ENCODE measurements around the gene YJEFN3.
A peak's percentile ranks its signal among the peaks of the same experiment; 100 is the strongest.

YJEFN3 gene

GRCh38 chr19:19540715-19541515 lies 12.2 kb downstream of the YJEFN3 start:
- no peaks in the 10 kb centered on the region for H3K36me3 ChIP-seq (ENCODE audit: control insufficient read depth, insufficient read depth, low read length)
- no peak overlapping the region for H3K27ac ChIP-seq (ENCODE audit: low read depth, low read length)
- peaks cover 34% of the 10 kb centered on the region for H3K27me3 ChIP-seq (ENCODE audit: control insufficient read depth, insufficient read depth, low read length)
- peak overlapping the region; percentile 36 for H3K4me3 ChIP-seq (ENCODE audit: low read length)
- H3K4me1 ChIP-seq (ENCODE audit: control insufficient read depth, insufficient read depth, low read length), result peaks cover 2% of the 10 kb centered on the region
- H3K9ac ChIP-seq (ENCODE audit: low read length), result no peak overlapping the region

DNA sequence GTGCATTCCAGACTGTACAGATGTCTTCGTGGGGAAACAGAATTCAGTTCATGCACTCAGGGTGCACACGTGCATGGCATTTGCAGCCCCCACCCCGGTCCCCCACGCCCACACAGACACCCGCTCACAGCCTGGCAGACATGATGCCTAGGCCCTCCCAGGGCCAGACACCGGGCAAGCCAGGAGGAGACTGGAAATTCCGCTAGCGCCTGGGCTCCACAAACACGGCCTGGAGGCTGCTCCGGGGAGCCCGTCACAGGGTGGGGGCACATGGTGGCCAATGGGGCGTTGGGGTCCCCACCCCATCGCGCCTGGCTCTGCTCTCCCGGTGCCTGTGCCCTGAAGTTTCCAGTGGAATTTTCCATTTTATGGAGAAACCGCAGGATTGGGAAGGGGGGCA lies 12.9 kb downstream of the YJEFN3 start:
- Histone ChIP-seq H3K4me1 (ENCODE audit: control insufficient read depth, insufficient read depth, low read length) (peaks cover 2% of the 10 kb centered on the region), H3K4me3 (ENCODE audit: low read length) (peak overlapping the region; percentile 36), H3K27ac (ENCODE audit: low read depth, low read length) (no peak overlapping the region), H3K9ac (ENCODE audit: low read length) (no peak overlapping the region), H3K36me3 (ENCODE audit: control insufficient read depth, insufficient read depth, low read length) (no peaks in the 10 kb centered on the region), H3K27me3 (ENCODE audit: control insufficient read depth, insufficient read depth, low read length) (peaks cover 34% of the 10 kb centered on the region)

DNA sequence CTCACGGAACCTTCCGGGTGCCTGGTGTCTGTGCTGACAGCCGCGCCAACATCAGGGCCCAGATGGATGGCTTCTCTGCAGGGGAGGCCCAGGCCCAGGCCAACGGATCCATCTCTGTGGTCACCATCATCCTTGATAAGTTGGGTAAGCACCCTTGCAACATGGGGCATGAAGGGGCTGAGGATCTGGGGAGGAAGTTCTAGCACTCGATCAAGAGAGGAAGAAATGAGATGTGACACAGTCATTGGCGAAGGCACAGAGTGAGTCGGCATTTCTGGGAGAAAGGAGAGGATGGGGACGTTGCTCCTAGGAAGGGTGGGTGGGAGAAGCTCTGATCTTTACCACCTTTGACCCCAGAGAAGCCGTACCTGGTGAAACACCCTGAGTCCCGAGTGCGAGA lies 13.8 kb downstream of the YJEFN3 start:
- H3K9ac ChIP-seq (ENCODE audit: low read length), result no peak overlapping the region
- peaks cover 33% of the 10 kb centered on the region for H3K27me3 ChIP-seq (ENCODE audit: control insufficient read depth, insufficient read depth, low read length)
- H3K4me1 ChIP-seq (ENCODE audit: control insufficient read depth, insufficient read depth, low read length), result peaks cover 2% of the 10 kb centered on the region
- H3K27ac ChIP-seq (ENCODE audit: low read depth, low read length), result no peak overlapping the region
- no peaks in the 10 kb centered on the region for H3K36me3 ChIP-seq (ENCODE audit: control insufficient read depth, insufficient read depth, low read length)
- no peak overlapping the region for H3K4me3 ChIP-seq (ENCODE audit: low read length)

DNA sequence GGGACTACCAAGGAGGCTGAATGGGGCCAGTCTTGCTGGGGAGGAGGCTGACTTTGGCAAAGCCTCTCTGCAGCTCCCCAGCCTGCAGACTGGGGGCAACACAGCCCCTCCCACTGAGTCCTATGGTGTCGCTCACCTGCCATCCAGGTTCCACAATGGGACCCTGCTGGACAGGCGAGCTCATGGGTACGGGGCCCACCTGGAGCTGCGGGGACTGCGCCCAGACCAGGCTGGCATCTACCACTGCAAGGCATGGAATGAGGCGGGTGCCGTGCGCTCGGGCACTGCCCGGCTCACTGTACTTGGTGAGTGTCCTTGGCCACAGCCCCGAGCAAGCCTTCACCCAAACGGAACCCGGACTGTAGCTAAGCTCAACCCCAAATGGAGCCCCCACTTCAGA lies 14.4 kb downstream of the YJEFN3 start:
- Histone ChIP-seq H3K27ac (ENCODE audit: low read depth, low read length) (no peak overlapping the region), H3K36me3 (ENCODE audit: control insufficient read depth, insufficient read depth, low read length) (no peaks in the 10 kb centered on the region), H3K4me1 (ENCODE audit: control insufficient read depth, insufficient read depth, low read length) (peaks cover 2% of the 10 kb centered on the region), H3K9ac (ENCODE audit: low read length) (no peak overlapping the region), H3K27me3 (ENCODE audit: control insufficient read depth, insufficient read depth, low read length) (peaks cover 27% of the 10 kb centered on the region), H3K4me3 (ENCODE audit: low read length) (no peak overlapping the region)

DNA sequence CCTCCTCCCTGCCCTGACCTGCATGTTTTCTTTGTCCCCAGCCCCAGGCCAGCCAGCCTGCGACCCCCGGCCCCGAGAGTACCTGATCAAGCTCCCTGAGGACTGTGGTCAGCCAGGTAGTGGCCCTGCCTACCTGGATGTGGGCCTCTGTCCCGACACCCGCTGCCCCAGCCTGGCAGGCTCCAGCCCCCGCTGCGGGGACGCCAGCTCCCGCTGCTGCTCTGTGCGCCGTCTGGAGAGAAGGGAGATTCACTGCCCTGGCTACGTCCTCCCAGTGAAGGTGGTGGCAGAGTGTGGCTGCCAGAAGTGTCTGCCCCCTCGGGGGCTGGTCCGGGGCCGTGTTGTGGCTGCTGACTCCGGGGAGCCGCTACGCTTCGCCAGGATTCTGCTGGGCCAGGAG lies 14.9 kb downstream of the YJEFN3 start:
- Histone ChIP-seq H3K36me3 (ENCODE audit: control insufficient read depth, insufficient read depth, low read length) (no peaks in the 10 kb centered on the region), H3K27me3 (ENCODE audit: control insufficient read depth, insufficient read depth, low read length) (peaks cover 23% of the 10 kb centered on the region), H3K4me3 (ENCODE audit: low read length) (no peak overlapping the region), H3K27ac (ENCODE audit: low read depth, low read length) (no peak overlapping the region), H3K9ac (ENCODE audit: low read length) (no peak overlapping the region), H3K4me1 (ENCODE audit: control insufficient read depth, insufficient read depth, low read length) (peaks cover 2% of the 10 kb centered on the region)

DNA sequence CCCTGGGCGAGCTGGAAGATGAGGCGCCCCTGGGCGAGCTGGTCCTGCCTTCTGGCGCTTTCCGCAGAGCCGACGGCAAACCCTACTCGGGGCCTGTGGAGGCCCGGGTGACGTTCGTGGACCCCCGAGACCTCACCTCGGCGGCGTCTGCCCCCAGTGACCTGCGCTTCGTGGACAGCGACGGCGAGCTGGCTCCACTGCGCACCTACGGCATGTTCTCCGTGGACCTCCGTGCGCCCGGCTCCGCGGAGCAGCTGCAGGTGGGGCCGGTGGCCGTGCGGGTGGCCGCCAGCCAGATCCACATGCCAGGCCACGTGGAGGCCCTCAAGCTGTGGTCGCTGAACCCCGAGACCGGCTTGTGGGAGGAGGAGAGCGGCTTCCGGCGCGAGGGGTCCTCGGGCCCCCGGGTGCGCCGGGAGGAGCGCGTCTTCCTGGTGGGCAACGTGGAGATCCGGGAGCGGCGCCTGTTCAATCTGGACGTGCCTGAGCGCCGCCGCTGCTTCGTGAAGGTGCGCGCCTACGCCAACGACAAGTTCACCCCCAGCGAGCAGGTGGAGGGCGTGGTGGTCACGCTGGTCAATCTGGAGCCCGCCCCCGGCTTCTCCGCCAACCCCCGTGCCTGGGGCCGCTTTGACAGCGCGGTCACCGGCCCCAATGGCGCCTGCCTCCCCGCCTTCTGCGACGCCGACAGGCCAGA lies 15.7 kb downstream of the YJEFN3 start:
- Histone ChIP-seq H3K36me3 (ENCODE audit: control insufficient read depth, insufficient read depth, low read length) (no peaks in the 10 kb centered on the region), H3K27me3 (ENCODE audit: control insufficient read depth, insufficient read depth, low read length) (peaks cover 22% of the 10 kb centered on the region), H3K4me3 (ENCODE audit: low read length) (no peak overlapping the region), H3K9ac (ENCODE audit: low read length) (no peak overlapping the region), H3K4me1 (ENCODE audit: control insufficient read depth, insufficient read depth, low read length) (no peaks in the 10 kb centered on the region), H3K27ac (ENCODE audit: low read depth, low read length) (no peak overlapping the region)

- Histone ChIP-seq H3K4me1 (ENCODE audit: control insufficient read depth, insufficient read depth, low read length) (no peaks in the 10 kb centered on the region), H3K9ac (ENCODE audit: low read length) (no peak overlapping the region), H3K27ac (ENCODE audit: low read depth, low read length) (no peak overlapping the region), H3K27me3 (ENCODE audit: control insufficient read depth, insufficient read depth, low read length) (peaks cover 26% of the 10 kb centered on the region), H3K4me3 (ENCODE audit: low read length) (no peak overlapping the region), H3K36me3 (ENCODE audit: control insufficient read depth, insufficient read depth, low read length) (no peaks in the 10 kb centered on the region)
Measured at GRCh38 chr19:19544954-19545591, 16.4 kb downstream of the YJEFN3 start.

DNA sequence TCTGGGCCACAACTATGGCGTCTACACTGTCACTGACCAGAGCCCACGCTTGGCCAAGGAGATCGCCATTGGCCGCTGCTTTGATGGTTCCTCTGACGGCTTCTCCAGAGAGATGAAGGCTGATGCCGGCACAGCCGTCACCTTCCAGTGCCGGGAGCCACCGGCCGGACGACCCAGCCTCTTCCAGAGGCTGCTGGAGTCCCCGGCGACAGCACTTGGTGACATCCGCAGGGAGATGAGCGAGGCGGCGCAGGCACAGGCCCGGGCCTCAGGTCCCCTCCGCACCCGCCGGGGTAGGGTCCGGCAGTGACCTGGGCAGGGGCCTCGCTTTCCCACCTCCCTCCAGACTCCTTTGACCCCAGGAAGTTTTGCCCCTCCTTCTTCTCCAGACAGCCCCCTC lies 17.0 kb downstream of the YJEFN3 start:
- Histone ChIP-seq H3K9ac (ENCODE audit: low read length) (no peak overlapping the region), H3K36me3 (ENCODE audit: control insufficient read depth, insufficient read depth, low read length) (no peaks in the 10 kb centered on the region), H3K27me3 (ENCODE audit: control insufficient read depth, insufficient read depth, low read length) (peaks cover 26% of the 10 kb centered on the region), H3K4me1 (ENCODE audit: control insufficient read depth, insufficient read depth, low read length) (no peaks in the 10 kb centered on the region), H3K27ac (ENCODE audit: low read depth, low read length) (no peak overlapping the region), H3K4me3 (ENCODE audit: low read length) (no peak overlapping the region)

GRCh38 chr19:19546751-19547162 lies 18.0 kb downstream of the YJEFN3 start:
- Histone ChIP-seq H3K27me3 (ENCODE audit: control insufficient read depth, insufficient read depth, low read length) (peaks cover 22% of the 10 kb centered on the region), H3K9ac (ENCODE audit: low read length) (no peak overlapping the region), H3K27ac (ENCODE audit: low read depth, low read length) (no peak overlapping the region), H3K36me3 (ENCODE audit: control insufficient read depth, insufficient read depth, low read length) (no peaks in the 10 kb centered on the region), H3K4me1 (ENCODE audit: control insufficient read depth, insufficient read depth, low read length) (no peaks in the 10 kb centered on the region), H3K4me3 (ENCODE audit: low read length) (no peak overlapping the region)

GRCh38 chr19:19547674-19548336 lies 19.1 kb downstream of the YJEFN3 start:
- H3K36me3 ChIP-seq (ENCODE audit: control insufficient read depth, insufficient read depth, low read length), result no peaks in the 10 kb centered on the region
- H3K27ac ChIP-seq (ENCODE audit: low read depth, low read length), result no peak overlapping the region
- H3K9ac ChIP-seq (ENCODE audit: low read length), result no peak overlapping the region
- no peak overlapping the region for H3K4me3 ChIP-seq (ENCODE audit: low read length)
- H3K27me3 ChIP-seq (ENCODE audit: control insufficient read depth, insufficient read depth, low read length), result peaks cover 16% of the 10 kb centered on the region
- H3K4me1 ChIP-seq (ENCODE audit: control insufficient read depth, insufficient read depth, low read length), result no peaks in the 10 kb centered on the region

GRCh38 chr19:19548915-19549759 lies 20.4 kb downstream of the YJEFN3 start:
- peaks cover 11% of the 10 kb centered on the region for H3K27me3 ChIP-seq (ENCODE audit: control insufficient read depth, insufficient read depth, low read length)
- H3K36me3 ChIP-seq (ENCODE audit: control insufficient read depth, insufficient read depth, low read length), result no peaks in the 10 kb centered on the region
- H3K4me3 ChIP-seq (ENCODE audit: low read length), result no peak overlapping the region
- no peaks in the 10 kb centered on the region for H3K4me1 ChIP-seq (ENCODE audit: control insufficient read depth, insufficient read depth, low read length)
- no peak overlapping the region for H3K9ac ChIP-seq (ENCODE audit: low read length)
- no peak overlapping the region for H3K27ac ChIP-seq (ENCODE audit: low read depth, low read length)

All from rectal smooth muscle tissue (tissue), 1 donor.